GM10847 (cell line): ENCODE measurements around the gene KCNAB2.

ENCODE experiments used
- POLR2A ChIP-seq: IDR thresholded peaks from 2 replicates; pipeline ENCODE4 v1.6.1; 2011; ENCODE audit not compliant: insufficient read length; ENCODE audit errors: extremely low read depth

The KCNAB2 gene

GRCh38 chr1:6006882-6007281, 38.8 kb upstream of the KCNAB2 start:
- no peak for TF ChIP-seq POLR2A

GRCh38 chr1:6007318-6008083, 38.2 kb upstream of the KCNAB2 start:
- TF ChIP-seq POLR2A: no peak

DNA sequence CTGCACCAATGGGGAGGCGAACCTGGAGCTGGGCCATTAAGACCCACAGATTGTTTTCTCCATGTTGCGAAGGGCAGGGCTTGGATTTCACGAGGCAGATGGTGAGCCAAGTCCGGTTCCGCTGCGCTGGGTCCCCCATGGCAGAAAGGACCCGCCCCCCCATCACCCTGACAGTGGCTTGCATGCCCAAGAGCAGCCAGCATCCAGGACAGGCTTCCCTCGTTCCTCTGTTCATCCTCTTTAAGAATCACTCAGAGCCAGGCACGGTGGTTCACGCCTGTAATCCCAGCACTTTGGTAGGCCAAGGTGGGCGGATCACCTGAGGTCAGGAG, 37.6 kb upstream of the KCNAB2 start:
- no peak for TF ChIP-seq POLR2A

- no peak for TF ChIP-seq POLR2A
These were observed 37.0 kb upstream of the KCNAB2 start for GRCh38 chr1:6008696-6009095.

DNA sequence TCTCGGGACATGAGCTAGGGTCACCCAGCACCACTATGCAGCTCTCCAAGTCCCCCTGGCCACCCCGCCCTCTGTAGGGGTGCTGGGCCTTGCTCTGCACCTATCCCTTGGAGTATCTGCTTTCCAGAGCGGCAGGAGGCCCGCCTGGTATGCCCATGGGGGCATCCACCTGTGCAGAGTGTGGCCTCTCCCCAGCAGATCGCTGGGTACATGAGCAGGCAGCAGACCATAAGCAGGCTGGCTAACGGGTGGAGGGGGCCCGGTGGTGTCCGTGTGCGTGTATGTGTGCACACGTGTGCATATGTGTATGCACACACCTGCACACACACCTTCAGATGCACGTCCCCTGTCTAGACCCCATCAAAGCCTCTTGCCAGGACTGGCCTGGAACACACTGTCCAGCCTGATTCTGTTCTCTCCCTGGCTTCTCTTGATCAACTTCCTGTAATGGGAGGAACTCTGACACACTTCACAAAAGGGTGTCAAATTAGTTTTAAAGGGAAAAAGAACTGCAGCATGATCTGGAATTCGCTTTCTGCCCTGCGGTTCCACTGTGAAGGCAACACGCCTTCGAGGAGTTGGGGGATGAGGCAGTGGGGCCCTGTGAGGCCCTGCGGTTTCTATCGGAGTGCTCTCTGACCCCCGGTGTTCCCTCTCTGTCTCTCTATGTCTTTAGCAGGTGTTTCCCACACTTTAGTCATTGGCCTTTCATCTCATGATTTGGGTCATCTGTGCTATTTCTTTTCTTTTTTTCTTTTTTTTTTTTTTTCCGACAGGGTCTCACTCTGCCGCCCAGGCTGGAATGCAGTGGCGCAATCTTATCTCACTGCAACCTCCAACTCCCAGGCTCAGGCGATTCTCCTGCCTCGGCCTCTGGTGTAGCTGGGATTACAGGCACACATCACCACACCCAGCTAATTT, 36.3 kb upstream of the KCNAB2 start:
- TF ChIP-seq POLR2A: no peak

DNA sequence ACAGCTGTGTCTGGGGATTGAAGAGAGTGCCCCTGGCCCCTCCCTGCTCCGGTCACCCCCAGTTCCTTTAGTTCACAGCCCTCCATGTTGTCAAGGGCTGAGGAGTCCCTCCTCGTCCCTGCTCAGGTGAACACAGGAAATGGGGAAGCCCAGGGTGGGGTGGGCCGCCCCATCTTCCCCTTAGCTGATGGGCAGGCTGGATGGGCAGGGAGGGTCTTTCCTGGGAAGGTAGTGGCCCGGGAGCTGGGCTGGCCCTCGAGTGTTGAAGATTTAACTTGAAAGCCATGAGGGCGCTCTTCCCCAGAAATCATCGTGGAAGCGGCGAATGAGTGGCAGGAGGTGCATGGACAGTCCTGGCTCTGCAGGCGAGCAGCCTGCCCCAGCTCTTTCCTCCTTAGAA, 35.1 kb upstream of the KCNAB2 start:
- TF ChIP-seq POLR2A: no peak

DNA sequence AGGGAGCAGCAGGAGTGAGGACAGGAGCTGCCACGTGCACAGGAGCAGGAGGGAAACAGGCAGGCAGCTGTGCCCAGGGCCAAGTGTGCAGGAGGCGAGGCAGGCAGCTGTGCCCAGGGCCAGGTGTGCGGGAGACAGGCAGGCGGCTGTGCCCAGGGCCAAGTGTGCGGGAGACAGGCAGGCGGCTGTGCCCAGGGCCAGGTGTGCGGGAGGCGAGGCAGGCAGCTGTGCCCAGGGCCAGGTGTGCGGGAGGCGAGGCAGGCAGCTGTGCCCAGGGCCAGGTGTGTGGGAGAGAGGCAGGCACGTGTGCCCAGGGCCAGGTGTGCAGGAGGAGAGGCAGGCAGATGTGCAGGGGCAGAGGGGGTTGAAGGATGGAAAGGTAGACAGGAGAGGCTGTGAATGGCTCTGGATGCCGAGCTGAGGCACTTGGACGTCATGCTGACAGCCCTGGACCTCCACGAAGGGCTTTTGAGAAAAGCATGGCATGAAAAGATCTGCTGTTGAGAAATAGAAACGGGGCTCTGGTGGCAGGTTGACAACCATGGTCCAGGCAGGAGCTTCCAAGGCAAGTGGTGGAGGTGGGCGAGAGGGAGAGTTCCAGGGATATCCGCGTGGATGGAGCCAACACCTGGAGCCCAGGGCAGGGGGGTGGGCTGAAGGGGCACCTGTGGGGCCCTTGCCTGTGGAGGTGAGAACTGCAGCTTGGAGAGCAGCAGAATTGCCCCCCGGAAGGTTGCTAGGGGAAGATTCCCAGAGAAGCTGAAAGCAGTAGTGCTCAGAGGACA, 34.3 kb upstream of the KCNAB2 start:
- TF ChIP-seq POLR2A: no peak

- TF ChIP-seq POLR2A: no peak
These were observed 33.8 kb upstream of the KCNAB2 start for GRCh38 chr1:6011946-6012258.

GRCh38 chr1:6012529-6013318, 33.0 kb upstream of the KCNAB2 start:
- TF ChIP-seq POLR2A: no peak

GRCh38 chr1:6013491-6013890, 32.2 kb upstream of the KCNAB2 start:
- no peak for TF ChIP-seq POLR2A

GRCh38 chr1:6014130-6014999, 31.3 kb upstream of the KCNAB2 start:
- no peak for TF ChIP-seq POLR2A

GRCh38 chr1:6016191-6016865, 29.4 kb upstream of the KCNAB2 start:
- TF ChIP-seq POLR2A: no peak

DNA sequence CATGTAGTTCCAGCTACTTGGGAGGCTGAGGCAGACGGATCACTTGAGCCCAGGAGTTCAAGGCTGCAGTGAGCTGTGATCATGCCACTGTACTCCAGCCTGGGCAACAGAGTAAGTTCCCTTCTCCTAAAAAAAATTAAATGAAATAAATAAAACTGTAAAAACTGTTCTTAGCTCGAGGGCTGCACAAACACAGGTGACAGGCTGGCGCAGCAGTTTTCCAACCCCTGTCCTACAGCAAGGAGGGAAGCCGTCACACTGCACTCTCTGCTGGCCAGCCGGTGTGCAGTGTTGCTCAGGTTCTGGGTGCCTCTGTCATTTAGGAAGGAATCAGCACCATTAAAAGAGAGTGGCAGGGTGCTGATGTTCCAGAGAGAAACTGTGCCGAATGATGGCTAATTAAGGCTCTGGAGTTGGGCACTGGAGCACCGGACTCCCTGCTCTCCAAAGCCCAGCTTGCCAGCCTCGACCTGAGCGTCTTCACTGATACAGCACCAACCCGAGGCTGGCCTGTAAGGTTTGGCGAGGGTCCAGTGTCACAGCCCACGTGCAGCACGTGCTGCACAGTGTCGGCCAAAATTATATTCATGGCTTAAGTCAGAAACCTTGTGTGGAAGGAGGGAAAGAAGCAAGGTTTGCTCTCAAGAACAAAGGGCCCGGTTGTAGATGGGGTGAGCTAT, 26.4 kb upstream of the KCNAB2 start:
- TF ChIP-seq POLR2A: no peak
